K562 (cell line): ENCODE results near the gene SHC1. TPM values are rescaled to one million over a fixed set of nuclear protein-coding genes. Genes with fewer than 3 reads are reported as not detected.
A peak's percentile ranks its signal among the peaks of the same experiment; 100 is the strongest.

Experiments used
- ARNT ChIP-seq, 2 experiments: fragments of 450-650 bp; IDR thresholded peaks; 2 replicates each; pipeline ENCODE4 v1.6.1; 2016; ENCODE audit warnings: mild to moderate bottlenecking in 1 of 2
- BCOR ChIP-seq: fragments of 450-650 bp; IDR thresholded peaks from 2 replicates; pipeline ENCODE4 v1.6.1; 2016
- HCFC1 ChIP-seq: IDR thresholded peaks from 2 replicates; pipeline ENCODE4 v1.6.1; 2012; ENCODE audit warnings: low read depth, low read length, improper control_type of control experiment
- PHB2 ChIP-seq: fragments of 450-650 bp; IDR thresholded peaks from 2 replicates; pipeline ENCODE4 v1.6.1; 2017; ENCODE audit warnings: low read depth
- SMAD3 ChIP-seq: fragments of 450-650 bp; formaldehyde crosslinking; conservative IDR thresholded peaks from 2 replicates; pipeline ENCODE4 v1.4.0; 2020; ENCODE audit warnings: mild to moderate bottlenecking
- SREBF2 ChIP-seq: sonication (generic); formaldehyde crosslinking; IDR thresholded peaks from 2 replicates; pipeline ENCODE4 v1.4.0; 2020; ENCODE audit warnings: mild to moderate bottlenecking, missing genetic modification reagents
- ZBTB7A ChIP-seq: IDR thresholded peaks from 2 replicates; pipeline ENCODE4 v1.6.1; 2011; ENCODE audit warnings: low read depth, mild to moderate bottlenecking, low read length, moderate library complexity, borderline replicate concordance; ENCODE audit not compliant: control insufficient read depth
- ZKSCAN1 ChIP-seq: fragments of 150-350 bp; IDR thresholded peaks from 2 replicates; pipeline ENCODE4 v1.6.1; 2016; ENCODE audit warnings: low read depth, low read length
- ZNF143 ChIP-seq: sonication (generic); formaldehyde crosslinking; IDR thresholded peaks from 2 replicates; pipeline ENCODE4 v1.9.0; 2022; ENCODE audit warnings: mild to moderate bottlenecking, missing genetic modification reagents
- ZNF253 ChIP-seq: fragments of 250-450 bp; sonication (Bioruptor Pico); conservative IDR thresholded peaks from 2 replicates; pipeline ENCODE4 v1.6.1; 2021; ENCODE audit warnings: mild to moderate bottlenecking
- polyA plus RNA-seq, 8 experiments: library from polyadenylated mRNA; depleted of rRNA in 4 of 8; stranded (reverse) in 5 of 8; unstranded in 3 of 8; fragments of >200 nt; fragmentation: Nextera tagmentation in 2 of 8; fragmentation: Illumina TruSeq in 1 of 8; extraction: Ambion mirVana in 2 of 8; extraction: Trizol in 1 of 8; gene quantifications; 2 replicates each; pipeline versions ENCODE4 v1.2.1 to v1.2.3, GENCODE V29; 2011 to 2014; ENCODE audit warnings: inconsistent platforms in 1 of 8, missing spikeins in 1 of 8
- total RNA-seq, 7 experiments: library from RNA; depleted of rRNA in 6 of 7; stranded (reverse); fragments of >200 nt in 6 of 7; fragmentation: Illumina TruSeq in 2 of 7; extraction: Trizol in 2 of 7; gene quantifications; 2 replicates each; pipeline versions ENCODE4 v1.2.1 to v1.2.3, GENCODE V29; 2011 to 2021; ENCODE audit warnings: low replicate concordance in 1 of 7
- TF ChIP-seq, protein P1 (sequence below): fragments of 250-450 bp; sonication (Bioruptor Pico); IDR thresholded peaks from 2 replicates; pipeline ENCODE4 v1.9.0; 2021; ENCODE audit warnings: mild to moderate bottlenecking, inconsistent platforms
- TF ChIP-seq, protein P2 (sequence below): fragments of 200-800 bp; sonication (Bioruptor generic); IDR thresholded peaks from 2 replicates; pipeline ENCODE4 v1.6.1; 2017; ENCODE audit warnings: missing genetic modification characterization, missing compliant biosample characterization
- TF ChIP-seq, protein P3 (sequence below): fragments of 450-650 bp; IDR thresholded peaks from 2 replicates; pipeline ENCODE4 v1.6.1; 2016; ENCODE audit warnings: mild to moderate bottlenecking, moderate library complexity

SHC1 gene
- total and polyA plus RNA-seq, 9 of the 15 experiments (the other 6 are each of a cell fraction or from before 2014, with no cell fraction given), result 4.1 to 113 (median 51.9) TPM

DNA sequence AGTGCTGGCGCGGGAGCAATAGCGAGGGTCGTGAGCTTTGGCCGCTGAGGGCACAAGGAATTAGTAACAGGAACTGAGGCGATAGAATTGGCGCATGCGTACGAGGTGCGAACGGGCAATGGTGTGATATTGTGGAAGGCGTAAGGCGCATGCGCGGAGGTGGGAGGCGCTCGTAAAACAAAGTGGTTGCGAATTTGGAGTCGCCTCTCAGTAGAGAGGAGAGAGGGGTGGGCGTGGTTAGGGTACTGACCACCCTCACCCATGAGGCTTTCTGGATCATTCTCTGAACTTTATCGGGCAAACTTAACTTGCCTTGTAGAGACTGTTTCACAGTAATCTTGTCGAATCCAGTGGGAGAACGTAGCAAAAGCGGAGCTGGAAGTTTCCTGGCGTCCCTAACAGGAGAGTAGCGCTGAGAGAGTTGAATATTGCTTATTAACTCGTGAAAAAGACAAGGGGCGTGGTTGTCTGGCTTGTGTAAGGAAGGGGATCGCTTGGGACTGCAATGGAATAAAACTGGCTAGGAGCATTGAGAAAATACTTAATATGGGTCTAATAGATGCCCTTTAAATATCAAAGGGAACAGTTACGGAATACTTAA, 4.4 kb upstream of the SHC1 start (continued):
- no peak for TF ChIP-seq ARNT (IDR thresholded peaks at IDR 0.05)
- TF ChIP-seq, protein P1, sequence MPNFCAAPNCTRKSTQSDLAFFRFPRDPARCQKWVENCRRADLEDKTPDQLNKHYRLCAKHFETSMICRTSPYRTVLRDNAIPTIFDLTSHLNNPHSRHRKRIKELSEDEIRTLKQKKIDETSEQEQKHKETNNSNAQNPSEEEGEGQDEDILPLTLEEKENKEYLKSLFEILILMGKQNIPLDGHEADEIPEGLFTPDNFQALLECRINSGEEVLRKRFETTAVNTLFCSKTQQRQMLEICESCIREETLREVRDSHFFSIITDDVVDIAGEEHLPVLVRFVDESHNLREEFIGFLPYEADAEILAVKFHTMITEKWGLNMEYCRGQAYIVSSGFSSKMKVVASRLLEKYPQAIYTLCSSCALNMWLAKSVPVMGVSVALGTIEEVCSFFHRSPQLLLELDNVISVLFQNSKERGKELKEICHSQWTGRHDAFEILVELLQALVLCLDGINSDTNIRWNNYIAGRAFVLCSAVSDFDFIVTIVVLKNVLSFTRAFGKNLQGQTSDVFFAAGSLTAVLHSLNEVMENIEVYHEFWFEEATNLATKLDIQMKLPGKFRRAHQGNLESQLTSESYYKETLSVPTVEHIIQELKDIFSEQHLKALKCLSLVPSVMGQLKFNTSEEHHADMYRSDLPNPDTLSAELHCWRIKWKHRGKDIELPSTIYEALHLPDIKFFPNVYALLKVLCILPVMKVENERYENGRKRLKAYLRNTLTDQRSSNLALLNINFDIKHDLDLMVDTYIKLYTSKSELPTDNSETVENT (CRISPR knock-in tag), result peak; percentile 81
- TF ChIP-seq, protein P2, sequence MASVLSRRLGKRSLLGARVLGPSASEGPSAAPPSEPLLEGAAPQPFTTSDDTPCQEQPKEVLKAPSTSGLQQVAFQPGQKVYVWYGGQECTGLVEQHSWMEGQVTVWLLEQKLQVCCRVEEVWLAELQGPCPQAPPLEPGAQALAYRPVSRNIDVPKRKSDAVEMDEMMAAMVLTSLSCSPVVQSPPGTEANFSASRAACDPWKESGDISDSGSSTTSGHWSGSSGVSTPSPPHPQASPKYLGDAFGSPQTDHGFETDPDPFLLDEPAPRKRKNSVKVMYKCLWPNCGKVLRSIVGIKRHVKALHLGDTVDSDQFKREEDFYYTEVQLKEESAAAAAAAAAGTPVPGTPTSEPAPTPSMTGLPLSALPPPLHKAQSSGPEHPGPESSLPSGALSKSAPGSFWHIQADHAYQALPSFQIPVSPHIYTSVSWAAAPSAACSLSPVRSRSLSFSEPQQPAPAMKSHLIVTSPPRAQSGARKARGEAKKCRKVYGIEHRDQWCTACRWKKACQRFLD (CRISPR knock-in tag), result no peak
- TF ChIP-seq ZBTB7A, result peak; percentile 90; the same call in 1 of the 2 replicates
- no peak for TF ChIP-seq BCOR
- TF ChIP-seq ZNF143 (CRISPR knock-in tag), result no peak
- no peak; the same call in 1 of the 2 replicates for TF ChIP-seq HCFC1
- TF ChIP-seq, protein P3, sequence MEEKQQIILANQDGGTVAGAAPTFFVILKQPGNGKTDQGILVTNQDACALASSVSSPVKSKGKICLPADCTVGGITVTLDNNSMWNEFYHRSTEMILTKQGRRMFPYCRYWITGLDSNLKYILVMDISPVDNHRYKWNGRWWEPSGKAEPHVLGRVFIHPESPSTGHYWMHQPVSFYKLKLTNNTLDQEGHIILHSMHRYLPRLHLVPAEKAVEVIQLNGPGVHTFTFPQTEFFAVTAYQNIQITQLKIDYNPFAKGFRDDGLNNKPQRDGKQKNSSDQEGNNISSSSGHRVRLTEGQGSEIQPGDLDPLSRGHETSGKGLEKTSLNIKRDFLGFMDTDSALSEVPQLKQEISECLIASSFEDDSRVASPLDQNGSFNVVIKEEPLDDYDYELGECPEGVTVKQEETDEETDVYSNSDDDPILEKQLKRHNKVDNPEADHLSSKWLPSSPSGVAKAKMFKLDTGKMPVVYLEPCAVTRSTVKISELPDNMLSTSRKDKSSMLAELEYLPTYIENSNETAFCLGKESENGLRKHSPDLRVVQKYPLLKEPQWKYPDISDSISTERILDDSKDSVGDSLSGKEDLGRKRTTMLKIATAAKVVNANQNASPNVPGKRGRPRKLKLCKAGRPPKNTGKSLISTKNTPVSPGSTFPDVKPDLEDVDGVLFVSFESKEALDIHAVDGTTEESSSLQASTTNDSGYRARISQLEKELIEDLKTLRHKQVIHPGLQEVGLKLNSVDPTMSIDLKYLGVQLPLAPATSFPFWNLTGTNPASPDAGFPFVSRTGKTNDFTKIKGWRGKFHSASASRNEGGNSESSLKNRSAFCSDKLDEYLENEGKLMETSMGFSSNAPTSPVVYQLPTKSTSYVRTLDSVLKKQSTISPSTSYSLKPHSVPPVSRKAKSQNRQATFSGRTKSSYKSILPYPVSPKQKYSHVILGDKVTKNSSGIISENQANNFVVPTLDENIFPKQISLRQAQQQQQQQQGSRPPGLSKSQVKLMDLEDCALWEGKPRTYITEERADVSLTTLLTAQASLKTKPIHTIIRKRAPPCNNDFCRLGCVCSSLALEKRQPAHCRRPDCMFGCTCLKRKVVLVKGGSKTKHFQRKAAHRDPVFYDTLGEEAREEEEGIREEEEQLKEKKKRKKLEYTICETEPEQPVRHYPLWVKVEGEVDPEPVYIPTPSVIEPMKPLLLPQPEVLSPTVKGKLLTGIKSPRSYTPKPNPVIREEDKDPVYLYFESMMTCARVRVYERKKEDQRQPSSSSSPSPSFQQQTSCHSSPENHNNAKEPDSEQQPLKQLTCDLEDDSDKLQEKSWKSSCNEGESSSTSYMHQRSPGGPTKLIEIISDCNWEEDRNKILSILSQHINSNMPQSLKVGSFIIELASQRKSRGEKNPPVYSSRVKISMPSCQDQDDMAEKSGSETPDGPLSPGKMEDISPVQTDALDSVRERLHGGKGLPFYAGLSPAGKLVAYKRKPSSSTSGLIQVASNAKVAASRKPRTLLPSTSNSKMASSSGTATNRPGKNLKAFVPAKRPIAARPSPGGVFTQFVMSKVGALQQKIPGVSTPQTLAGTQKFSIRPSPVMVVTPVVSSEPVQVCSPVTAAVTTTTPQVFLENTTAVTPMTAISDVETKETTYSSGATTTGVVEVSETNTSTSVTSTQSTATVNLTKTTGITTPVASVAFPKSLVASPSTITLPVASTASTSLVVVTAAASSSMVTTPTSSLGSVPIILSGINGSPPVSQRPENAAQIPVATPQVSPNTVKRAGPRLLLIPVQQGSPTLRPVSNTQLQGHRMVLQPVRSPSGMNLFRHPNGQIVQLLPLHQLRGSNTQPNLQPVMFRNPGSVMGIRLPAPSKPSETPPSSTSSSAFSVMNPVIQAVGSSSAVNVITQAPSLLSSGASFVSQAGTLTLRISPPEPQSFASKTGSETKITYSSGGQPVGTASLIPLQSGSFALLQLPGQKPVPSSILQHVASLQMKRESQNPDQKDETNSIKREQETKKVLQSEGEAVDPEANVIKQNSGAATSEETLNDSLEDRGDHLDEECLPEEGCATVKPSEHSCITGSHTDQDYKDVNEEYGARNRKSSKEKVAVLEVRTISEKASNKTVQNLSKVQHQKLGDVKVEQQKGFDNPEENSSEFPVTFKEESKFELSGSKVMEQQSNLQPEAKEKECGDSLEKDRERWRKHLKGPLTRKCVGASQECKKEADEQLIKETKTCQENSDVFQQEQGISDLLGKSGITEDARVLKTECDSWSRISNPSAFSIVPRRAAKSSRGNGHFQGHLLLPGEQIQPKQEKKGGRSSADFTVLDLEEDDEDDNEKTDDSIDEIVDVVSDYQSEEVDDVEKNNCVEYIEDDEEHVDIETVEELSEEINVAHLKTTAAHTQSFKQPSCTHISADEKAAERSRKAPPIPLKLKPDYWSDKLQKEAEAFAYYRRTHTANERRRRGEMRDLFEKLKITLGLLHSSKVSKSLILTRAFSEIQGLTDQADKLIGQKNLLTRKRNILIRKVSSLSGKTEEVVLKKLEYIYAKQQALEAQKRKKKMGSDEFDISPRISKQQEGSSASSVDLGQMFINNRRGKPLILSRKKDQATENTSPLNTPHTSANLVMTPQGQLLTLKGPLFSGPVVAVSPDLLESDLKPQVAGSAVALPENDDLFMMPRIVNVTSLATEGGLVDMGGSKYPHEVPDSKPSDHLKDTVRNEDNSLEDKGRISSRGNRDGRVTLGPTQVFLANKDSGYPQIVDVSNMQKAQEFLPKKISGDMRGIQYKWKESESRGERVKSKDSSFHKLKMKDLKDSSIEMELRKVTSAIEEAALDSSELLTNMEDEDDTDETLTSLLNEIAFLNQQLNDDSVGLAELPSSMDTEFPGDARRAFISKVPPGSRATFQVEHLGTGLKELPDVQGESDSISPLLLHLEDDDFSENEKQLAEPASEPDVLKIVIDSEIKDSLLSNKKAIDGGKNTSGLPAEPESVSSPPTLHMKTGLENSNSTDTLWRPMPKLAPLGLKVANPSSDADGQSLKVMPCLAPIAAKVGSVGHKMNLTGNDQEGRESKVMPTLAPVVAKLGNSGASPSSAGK, result no peak
- TF ChIP-seq SMAD3 (CRISPR knock-in tag), result 0 out of 2 replicates have a peak, but pooled peaks have one; percentile 23
- no peak for TF ChIP-seq ZNF253
- TF ChIP-seq ZKSCAN1, result peak; percentile 19; the same call in 1 of the 2 replicates
- TF ChIP-seq SREBF2, result no peak
- TF ChIP-seq PHB2, result no peak
